ENCODE measurements around the gene KRT35.

KRT35 gene

DNA sequence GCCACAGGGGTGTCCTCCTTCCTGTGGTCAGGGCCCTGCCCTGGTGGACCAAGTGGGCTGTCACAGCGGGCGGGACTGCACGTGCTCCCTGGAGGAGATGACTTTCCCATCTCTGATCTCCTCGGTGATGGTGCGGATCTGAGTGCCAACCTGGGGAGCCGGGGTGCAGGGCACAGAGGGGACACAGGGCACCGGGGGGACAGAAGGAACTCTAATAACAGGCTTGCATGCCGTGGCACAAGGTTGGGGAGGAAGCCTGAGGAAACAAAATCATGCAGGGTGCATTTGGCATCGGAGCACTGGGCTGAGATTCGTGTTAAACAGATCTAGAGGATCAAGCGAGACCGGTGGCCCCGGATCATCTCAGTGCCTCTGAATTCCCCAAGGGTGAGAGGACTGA, 5.4 kb upstream of the KRT35 start:
- no peak for DNase-seq

DNA sequence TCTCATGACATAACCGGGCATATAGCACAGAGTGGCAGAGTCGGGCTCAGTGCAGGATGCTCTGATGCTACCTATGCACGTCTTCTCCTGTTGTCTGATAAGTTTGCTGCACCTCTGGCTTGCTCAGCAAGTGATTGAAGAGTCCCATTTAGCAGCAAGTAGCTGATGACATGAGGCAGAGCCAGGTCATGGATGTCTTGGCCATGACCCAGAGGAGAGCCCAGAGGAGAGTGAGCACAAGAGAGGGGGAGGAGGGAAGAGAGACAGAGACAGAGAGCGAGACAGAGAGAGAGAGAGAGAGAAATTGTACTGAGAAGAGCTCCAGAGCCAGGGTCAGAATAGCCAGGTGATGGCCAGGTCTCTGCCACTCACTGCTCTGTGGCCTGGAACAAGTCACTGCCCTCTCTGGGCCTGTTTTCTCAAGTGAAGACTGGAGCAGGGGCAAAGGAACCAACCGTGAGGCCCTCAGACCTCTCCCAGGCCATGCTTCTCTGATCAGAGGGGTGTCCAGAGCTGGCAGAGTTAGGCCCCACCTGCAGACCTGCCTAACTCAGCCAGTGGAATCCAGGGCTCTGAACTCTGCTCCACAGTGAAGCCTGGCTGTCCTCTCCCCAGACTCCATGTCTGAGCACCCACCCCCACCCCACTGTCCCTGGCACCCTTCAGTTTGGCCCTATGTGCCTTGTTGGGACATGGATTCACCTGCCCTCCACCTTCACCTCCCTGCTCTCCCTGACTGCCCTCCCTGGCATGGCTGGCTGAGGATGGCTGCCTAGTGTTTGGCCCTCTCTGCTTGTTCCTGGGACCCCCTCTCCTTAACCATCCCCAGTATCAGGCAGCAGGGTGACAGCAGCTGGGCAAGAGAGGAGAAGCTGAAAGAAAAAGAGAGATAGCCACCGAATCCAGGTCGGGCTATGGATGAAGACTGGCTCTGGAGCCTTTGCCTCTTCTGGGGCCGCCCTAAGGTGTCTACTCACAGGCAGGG, 4.3 kb upstream of the KRT35 start:
- no peak for DNase-seq

DNA sequence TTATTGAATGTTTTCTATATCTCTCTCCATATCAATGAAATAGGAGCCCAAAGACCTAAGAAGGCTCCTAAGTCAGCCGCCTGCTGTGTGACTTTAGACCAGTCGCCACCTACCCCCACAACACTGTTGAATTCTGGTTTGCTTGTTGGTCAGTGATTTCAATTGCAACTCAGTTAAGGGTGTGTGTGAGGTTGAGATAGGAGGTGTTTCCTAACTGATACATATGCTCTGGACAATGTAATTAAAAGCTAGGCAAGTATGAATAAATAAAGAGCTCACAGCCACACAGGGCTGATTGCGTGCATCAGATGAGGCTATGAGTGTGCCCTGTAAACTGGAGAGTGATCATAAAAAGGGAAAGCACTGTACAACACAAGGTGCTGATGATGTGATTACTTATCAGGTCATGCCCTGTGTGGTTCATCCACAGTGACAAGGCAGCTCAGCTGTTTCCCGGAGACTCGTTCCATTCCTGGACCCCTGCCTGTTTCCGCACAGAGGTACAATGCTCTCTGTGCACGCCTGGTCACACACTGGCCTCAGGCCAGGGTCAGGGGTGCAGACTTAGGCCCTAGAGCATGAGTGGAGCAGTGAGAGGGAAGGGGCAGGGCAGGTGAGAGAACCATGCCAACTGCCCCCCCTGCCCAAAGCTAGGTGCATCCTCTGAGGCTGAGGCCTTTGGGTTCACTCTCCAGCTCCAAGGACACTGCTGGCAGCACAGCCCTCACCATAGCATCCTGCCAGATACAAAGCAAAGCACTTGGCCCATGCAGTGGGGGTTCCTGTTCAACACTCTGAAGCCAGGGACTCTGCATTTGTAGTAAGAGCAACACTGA, 3.3 kb upstream of the KRT35 start:
- no peak for DNase-seq

DNA sequence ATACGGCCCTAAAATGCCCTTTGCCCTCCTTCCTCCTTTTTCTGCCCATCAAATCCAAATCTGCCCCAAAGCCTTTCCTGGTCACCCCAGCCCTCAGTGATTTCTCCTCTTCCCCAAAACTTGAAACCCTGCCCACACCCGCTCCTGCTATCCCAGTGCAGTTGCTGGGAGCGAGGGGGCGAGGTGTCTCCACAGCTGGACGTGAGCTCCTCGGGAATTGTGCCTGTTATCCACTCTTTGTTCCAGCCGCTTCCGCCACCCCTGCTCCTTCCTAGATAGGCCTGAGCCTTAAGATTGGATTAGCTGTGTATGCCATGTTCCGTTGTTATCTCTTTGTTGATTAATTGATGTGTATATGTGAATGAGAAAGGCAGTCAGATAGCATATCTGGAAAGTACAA, 2.6 kb upstream of the KRT35 start:
- DNase-seq, result no peak

- DNase-seq, result no peak
Measured at GRCh38 chr17:41480581-41480980, 370 bp downstream of the KRT35 start.

DNA sequence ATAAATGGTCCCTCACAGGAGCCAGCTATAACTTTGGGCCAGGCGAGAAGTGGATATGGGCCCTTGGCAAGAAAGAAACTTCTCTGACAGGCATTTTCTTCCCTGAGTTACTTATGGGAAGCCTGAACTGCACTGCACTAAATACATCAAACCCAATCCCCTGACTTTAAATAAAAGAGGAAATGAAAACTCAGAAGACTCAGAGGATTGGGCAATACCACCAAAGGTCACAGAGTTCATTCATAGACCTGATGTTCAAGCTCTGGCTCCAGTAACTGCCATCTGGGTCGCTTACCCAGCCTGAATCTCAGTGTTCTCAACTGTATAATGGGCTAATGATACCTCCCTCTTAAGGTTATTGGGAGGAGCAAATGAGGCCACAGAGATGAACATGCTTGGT, 815 bp downstream of the KRT35 start:
- DNase-seq, result no peak

DNA sequence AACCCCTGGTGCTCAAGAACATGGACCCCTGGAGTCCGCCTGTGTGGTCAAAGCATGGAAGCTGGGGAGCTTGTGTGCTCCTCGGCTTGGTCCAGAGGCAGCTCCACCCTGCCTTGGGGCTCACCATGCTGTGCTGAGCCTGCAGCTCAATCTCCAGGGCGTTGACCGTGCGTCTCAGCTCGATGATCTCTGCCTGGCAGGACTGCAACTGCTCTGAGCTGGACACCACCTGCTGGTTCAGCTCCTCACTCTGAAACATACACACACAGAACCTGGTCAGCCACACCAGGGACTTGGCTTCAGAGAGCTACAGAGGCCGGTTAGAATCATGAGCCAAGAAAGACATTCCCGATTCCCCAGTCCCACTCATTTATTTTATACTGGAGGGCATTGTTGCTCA, 2.7 kb downstream of the KRT35 start:
- no peak for DNase-seq

DNA sequence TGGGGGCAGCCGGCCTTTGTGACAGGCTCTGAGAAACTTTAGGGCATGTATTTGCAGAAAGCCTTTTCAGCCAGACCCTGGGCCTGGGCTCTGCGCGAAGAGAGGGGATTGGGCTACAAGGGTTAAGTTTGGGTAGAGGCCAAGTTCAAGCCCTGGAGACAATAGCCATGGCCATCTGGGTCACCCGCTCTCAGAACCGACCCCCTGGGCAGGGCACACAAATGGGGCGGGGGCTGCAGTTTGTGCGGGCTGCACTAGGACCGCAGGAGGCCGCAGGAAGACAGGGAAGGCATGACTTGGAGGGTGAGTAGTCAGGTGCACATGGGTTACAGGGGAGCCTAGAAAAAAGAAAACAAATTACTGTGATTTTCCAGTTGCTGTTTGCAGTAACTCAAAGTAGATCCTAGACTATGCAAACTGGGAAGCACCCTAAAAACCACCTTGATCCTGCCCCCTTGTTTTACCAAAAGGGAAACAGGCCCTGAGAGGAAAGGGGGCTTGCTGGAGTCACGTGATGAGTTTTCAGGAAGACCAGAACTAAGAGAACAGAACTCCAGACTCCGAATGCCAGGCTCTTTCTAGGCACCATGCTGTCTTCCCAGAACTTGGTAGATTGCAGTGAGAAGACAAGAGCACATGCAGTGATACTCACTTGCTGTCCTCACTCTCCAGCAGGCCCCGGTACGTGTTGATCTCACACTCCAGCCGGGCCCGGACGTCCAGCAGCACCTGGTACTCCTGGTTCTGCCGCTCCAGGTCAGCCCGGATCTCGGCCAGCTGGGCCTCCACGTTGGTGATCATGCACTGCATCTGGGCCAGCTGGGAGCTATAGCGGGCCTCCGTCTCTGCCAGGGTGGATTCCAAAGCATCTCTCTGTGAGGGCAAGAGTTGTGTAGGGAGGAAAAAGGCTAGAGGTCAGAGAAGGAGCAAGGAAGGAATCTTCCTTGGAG, 3.8 kb downstream of the KRT35 start:
- no peak for DNase-seq

DNA sequence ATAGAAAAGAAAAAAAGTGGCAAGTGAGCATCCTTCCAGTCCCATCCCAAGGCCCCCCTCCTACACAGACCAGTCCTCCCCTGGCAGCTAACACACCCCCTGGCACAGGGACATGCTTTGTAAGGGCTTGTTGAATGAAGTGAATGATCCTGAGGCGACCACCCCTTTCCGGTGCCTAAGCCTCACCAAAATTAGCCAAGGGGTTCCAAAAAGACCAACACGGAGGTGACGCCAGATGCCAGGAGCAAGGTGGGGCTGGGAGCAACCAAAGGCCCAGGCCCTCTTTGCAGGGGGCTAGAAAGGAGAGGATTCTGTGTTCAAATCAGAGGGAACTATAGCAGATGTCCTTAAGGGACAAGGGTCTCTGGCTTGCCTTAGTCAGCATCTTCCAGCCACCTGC, 5.5 kb downstream of the KRT35 start:
- no peak for DNase-seq

- DNase-seq, result no peak
Measured at GRCh38 chr17:41474863-41475262, 6.1 kb downstream of the KRT35 start.

DNA sequence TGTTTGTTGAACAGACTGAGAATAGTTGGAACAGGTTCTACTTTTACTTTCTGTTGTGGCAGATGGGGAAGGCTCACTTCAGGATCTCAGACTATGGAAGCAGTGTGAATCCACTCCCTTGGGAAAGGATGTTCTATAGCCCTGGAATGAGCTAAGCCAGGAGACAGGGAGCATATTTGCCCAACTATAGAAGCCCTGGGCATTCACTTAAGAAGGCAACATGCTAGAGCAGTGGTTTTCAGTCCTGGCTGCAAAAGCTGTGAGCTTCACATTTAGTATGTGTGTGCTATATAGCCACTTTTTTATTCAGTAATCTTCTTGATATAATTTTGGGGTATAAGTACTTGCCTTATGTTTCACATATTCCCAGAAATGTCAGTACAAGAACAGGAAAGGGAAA, 12.6 kb downstream of the KRT35 start:
- DNase-seq, result no peak

GRCh38 chr17:41467561-41467960, 13.4 kb downstream of the KRT35 start:
- DNase-seq, result no peak

DNA sequence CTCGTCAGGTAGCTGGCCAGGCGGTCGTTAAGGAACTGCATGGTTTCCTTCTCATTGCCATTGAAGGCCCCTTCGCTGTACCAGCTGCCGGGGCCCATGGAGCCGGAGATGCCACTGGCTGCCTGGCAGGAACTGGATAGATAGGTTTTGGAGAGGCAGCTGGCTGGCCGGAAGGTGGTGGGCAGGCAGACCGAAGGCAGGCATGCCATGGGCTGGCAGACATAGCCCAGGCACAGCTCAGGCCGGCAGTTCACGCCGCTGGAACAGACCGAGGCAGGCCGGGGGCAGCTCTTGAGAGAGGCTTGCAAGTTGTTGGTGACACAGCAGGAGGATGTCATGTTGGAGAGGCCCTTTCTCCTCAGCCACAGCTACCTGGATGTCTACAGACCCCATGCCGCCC, 14.0 kb downstream of the KRT35 start, which contains the start of gene KRT32:
KRT32 (minus strand) TSS at position 399 of the 400 bp plus-strand sequence; CDS start at position 338, 61 bp downstream.
- no peak for DNase-seq

- DNase-seq, result no peak
Measured at GRCh38 chr17:41464682-41465081, 16.3 kb downstream of the KRT35 start.

GRCh38 chr17:41464173-41464572, 16.8 kb downstream of the KRT35 start:
- no peak for DNase-seq

- no peak for DNase-seq
Measured at GRCh38 chr17:41463746-41464145, 17.2 kb downstream of the KRT35 start.

DNA sequence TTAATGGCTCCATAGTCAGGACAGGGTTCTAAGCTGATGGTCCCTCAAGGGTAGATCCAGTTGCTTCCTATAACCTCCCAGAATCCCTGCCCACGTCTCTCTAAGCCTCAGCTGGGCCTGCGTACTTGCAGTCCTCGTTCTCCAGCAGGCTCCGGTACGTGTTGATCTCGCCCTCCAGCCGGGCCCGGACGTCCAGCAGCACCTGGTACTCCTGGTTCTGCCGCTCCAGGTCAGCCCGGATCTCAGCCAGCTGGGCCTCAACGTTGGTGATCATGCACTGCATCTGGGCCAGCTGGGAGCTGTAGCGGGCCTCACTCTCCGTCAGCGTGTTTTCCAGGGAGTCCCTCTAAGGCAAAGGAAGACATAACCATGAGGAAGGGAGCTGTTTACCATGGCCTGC, 18.2 kb downstream of the KRT35 start:
- no peak for DNase-seq

DNA sequence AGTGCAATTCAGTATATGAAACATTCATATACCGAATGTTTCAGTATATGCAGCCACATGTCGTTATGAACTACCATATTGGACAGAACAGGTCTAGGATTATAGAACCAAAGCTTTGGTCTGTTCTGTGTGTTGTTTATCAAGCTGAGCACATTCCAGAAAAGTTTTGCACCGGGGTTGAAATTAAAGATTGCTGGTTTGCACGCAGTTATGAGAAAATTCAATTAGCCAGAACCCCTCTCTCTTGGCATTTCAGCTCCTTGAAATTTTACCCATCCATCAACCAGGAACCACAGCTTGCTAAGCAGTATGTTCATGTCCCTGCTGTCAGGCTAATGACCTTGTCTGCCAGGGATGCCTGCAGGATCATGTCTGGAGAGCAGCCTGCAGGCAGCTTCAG, 23.3 kb downstream of the KRT35 start:
- no peak for DNase-seq

- no peak for DNase-seq
Measured at GRCh38 chr17:41456204-41456603, 24.7 kb downstream of the KRT35 start.

GRCh38 chr17:41455236-41455635, 25.7 kb downstream of the KRT35 start:
- DNase-seq, result no peak

DNA sequence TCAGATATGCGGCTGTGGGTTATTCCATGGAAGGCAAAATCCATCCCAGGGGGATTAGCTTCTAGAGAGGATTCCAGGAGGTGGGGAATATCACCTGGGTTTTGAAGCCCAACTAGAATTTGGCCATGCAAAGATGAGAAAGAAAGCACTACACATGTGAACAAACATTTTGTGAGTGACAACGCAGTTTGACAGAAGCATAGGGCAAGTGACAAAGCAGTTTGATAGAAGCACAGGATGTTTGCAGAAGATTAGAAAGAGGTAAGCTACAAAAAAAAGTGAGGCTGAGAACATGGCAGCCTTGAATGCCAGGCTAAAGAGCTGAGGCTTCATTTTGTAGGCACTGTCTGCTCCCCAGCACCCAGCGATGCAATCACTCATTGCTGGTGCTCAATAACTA, 27.9 kb downstream of the KRT35 start:
- no peak for DNase-seq

DNA sequence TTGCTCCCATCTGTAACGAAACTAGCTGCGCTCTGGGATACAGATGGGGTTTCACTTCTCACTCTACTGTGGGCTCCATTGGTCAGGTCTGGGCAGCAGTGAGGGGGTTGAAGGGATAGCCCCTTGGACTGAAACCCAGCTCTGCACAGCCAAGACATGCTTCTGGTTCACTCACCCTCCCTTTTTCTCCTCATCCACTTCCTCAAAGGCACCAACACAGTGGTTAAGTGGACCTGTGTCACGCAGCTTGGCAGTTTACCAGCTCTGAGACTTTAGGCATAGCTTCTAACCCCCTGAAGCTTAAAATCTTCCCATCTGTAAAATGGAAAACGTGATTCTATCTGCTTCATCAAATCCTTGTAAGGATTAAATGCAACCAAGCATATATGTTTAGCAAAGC, 28.7 kb downstream of the KRT35 start:
- no peak for DNase-seq
